Erythroblast (primary cell): ENCODE measurements around the gene TAGLN2.

Experiments used
- DNase-seq, 2 experiments: peaks; one replicate each; lab custom pipeline; 2025; lab: John Stamatoyannopoulos, UW
- GATA1 ChIP-seq: IDR thresholded peaks from 2 replicates; pipeline ENCODE4 v1.6.1; 2011; ENCODE audit warnings: low read depth, mild to moderate bottlenecking, control low read depth, low read length, moderate library complexity
- POLR2A ChIP-seq: IDR thresholded peaks from 2 replicates; pipeline ENCODE4 v1.6.1; 2011; ENCODE audit warnings: mild to moderate bottlenecking, low read length

TAGLN2 gene

GRCh38 chr1:159936273-159936904, 11.1 kb upstream of the TAGLN2 start:
- peak; percentile 70 to 86 for DNase-seq

GRCh38 chr1:159935719-159936272, 10.5 kb upstream of the TAGLN2 start:
- TF ChIP-seq POLR2A (no peak), GATA1 (no peak)
- no peak for DNase-seq

More at GRCh38 chr1:159936273-159936904, 11.1 kb upstream of the TAGLN2 start:
- TF ChIP-seq POLR2A: no peak
- no peak for TF ChIP-seq GATA1

- no peak for DNase-seq
- TF ChIP-seq GATA1: no peak
- TF ChIP-seq POLR2A: no peak
These were observed 10.0 kb upstream of the TAGLN2 start for GRCh38 chr1:159935305-159935704.

- no peak for DNase-seq
- TF ChIP-seq GATA1 (no peak), POLR2A (no peak)
These were observed 9.1 kb upstream of the TAGLN2 start for GRCh38 chr1:159934136-159935039.

GRCh38 chr1:159933347-159933746, 8.0 kb upstream of the TAGLN2 start:
- DNase-seq: no peak
- TF ChIP-seq POLR2A (no peak), GATA1 (no peak)

GRCh38 chr1:159932296-159933285, 7.3 kb upstream of the TAGLN2 start:
- TF ChIP-seq POLR2A (no peak), GATA1 (no peak)
- no peak for DNase-seq

GRCh38 chr1:159931795-159932173, 6.5 kb upstream of the TAGLN2 start:
- no peak for TF ChIP-seq POLR2A
- no peak for TF ChIP-seq GATA1
- no peak for DNase-seq

- no peak for TF ChIP-seq POLR2A
- TF ChIP-seq GATA1: no peak
- DNase-seq: no peak
These were observed 5.9 kb upstream of the TAGLN2 start for GRCh38 chr1:159931101-159931794.

GRCh38 chr1:159930634-159931033, 5.3 kb upstream of the TAGLN2 start:
- TF ChIP-seq POLR2A (no peak), GATA1 (no peak)
- DNase-seq: no peak

- TF ChIP-seq GATA1 (no peak), POLR2A (no peak)
- DNase-seq: no peak
These were observed 4.9 kb upstream of the TAGLN2 start for GRCh38 chr1:159930216-159930615.

GRCh38 chr1:159929155-159930051, 4.1 kb upstream of the TAGLN2 start:
- no peak for DNase-seq
- TF ChIP-seq POLR2A: no peak
- no peak for TF ChIP-seq GATA1
